GM19025 (cell line): Measurements from ENCODE around the gene C10orf90.

ENCODE experiments used
- ATAC-seq: cut with Tn5 transposase; IDR thresholded peaks from one replicate; pipeline ENCODE4 v1.9.1; 2021; ENCODE audit warnings: mild to moderate bottlenecking, low read depth, moderate library complexity; ENCODE audit not compliant: unreplicated experiment

The C10orf90 gene

GRCh38 chr10:126376956-126377355 is 293.5 kb downstream of the C10orf90 start:
- no peak for ATAC-seq

- ATAC-seq: no peak
Observed at GRCh38 chr10:126375926-126376554, 294.5 kb downstream of the C10orf90 start.

- no peak for ATAC-seq
Observed at GRCh38 chr10:126375299-126375698, 295.2 kb downstream of the C10orf90 start.
